MCF 10A (cell line): Measurements from ENCODE around the gene PALMD. TPM values are rescaled to one million over a fixed set of nuclear protein-coding genes. Genes with fewer than 3 reads are reported as not detected.

Experiments
- Bru-seq: library from RNA; stranded (reverse); fragments of 400-500 nt; gene quantifications from one replicate; lab custom pipeline; 2021; lab: Mats Ljungman, UMichigan
- BruChase-seq, 2 experiments: library from RNA; stranded (reverse); fragments of 400-500 nt; gene quantifications; one replicate each; lab custom pipeline; 2021; lab: Mats Ljungman, UMichigan
- BruUV-seq: library from RNA; stranded (reverse); fragments of 400-500 nt; replicated peaks from 2 replicates; lab custom pipeline; 2021; lab: Mats Ljungman, UMichigan
- CTCF ChIA-PET: fragments of 300-600 bp; sonication (Branson Sonifier 250); formaldehyde crosslinking; extraction: SDS; loops from one replicate; lab custom pipeline; 2021; ENCODE audit warnings: antibody characterized with exemption, inconsistent platforms; lab: Yijun Ruan, JAX
- POLR2A ChIA-PET: fragments of 300-600, 350-650 bp; sonication (Branson Sonifier 250); formaldehyde crosslinking; extraction: SDS; loops from one replicate; lab custom pipeline; 2020; ENCODE audit warnings: antibody characterized with exemption, inconsistent platforms; lab: Yijun Ruan, JAX
- DNase-seq: peaks from one replicate; pipeline ENCODE4 v3.0.0-alpha.2; 2018; ENCODE audit not compliant: unreplicated experiment
- H3K27ac Mint-ChIP-seq: one replicate; pipeline ENCODE4 v1.8.0; 2022; ENCODE audit warnings: mild to moderate bottlenecking, low read depth, mixed read lengths; ENCODE audit not compliant: unreplicated experiment
- H3K27me3 Mint-ChIP-seq: one replicate; pipeline ENCODE4 v1.8.0; 2022; ENCODE audit warnings: mixed read lengths; ENCODE audit not compliant: insufficient read depth, unreplicated experiment
- H3K36me3 Mint-ChIP-seq: one replicate; pipeline ENCODE4 v1.8.0; 2022; ENCODE audit warnings: mild to moderate bottlenecking, moderate library complexity, mixed read lengths; ENCODE audit not compliant: insufficient read depth, unreplicated experiment
- H3K4me1 Mint-ChIP-seq: one replicate; pipeline ENCODE4 v1.8.0; 2022; ENCODE audit warnings: mixed read lengths; ENCODE audit not compliant: insufficient read depth, unreplicated experiment
- H3K4me3 Mint-ChIP-seq: one replicate; pipeline ENCODE4 v1.8.0; 2022; ENCODE audit warnings: mild to moderate bottlenecking, moderate library complexity, mixed read lengths; ENCODE audit not compliant: unreplicated experiment
- H3K9me3 Mint-ChIP-seq: one replicate; pipeline ENCODE4 v1.8.0; 2022; ENCODE audit warnings: mixed read lengths; ENCODE audit not compliant: unreplicated experiment
- intact Hi-C: fragments of 100-400 bp; cut with micrococcal nuclease; formaldehyde crosslinking; loops from 2 replicates; pipeline ENCODE4 v1.14.1; 2022
- long read RNA-seq: library from polyadenylated mRNA; stranded (forward); transcript quantifications from one replicate; pipeline ENCODE4 v2.0.0, GENCODE V29; 2022
- total RNA-seq: library from RNA; stranded (reverse); gene quantifications from 2 replicates; pipeline ENCODE4 v1.2.3, GENCODE V29; 2022
- TF ChIP-seq, protein P1 (sequence below): fragments of 200-600 bp; IDR thresholded peaks from one replicate; pipeline ENCODE4 v1.8.0; 2022; ENCODE audit warnings: antibody characterized with exemption, mild to moderate bottlenecking; ENCODE audit not compliant: unreplicated experiment

Gene PALMD, protein sequence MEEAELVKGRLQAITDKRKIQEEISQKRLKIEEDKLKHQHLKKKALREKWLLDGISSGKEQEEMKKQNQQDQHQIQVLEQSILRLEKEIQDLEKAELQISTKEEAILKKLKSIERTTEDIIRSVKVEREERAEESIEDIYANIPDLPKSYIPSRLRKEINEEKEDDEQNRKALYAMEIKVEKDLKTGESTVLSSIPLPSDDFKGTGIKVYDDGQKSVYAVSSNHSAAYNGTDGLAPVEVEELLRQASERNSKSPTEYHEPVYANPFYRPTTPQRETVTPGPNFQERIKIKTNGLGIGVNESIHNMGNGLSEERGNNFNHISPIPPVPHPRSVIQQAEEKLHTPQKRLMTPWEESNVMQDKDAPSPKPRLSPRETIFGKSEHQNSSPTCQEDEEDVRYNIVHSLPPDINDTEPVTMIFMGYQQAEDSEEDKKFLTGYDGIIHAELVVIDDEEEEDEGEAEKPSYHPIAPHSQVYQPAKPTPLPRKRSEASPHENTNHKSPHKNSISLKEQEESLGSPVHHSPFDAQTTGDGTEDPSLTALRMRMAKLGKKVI
- total RNA-seq, result 0.12 and 0.33 TPM in 2 replicates
- percentile 24 among the genes with signal in this experiment for Bru-seq, nascent RNA
- percentile 11 among the genes with signal in this experiment for BruChase-seq, experiment 1, labeled RNA remaining after a 6-hour chase
- percentile 14 among the genes with signal in this experiment for BruChase-seq, experiment 2, labeled RNA remaining after a 2-hour chase
- long read RNA-seq, result 0 reads

DNA sequence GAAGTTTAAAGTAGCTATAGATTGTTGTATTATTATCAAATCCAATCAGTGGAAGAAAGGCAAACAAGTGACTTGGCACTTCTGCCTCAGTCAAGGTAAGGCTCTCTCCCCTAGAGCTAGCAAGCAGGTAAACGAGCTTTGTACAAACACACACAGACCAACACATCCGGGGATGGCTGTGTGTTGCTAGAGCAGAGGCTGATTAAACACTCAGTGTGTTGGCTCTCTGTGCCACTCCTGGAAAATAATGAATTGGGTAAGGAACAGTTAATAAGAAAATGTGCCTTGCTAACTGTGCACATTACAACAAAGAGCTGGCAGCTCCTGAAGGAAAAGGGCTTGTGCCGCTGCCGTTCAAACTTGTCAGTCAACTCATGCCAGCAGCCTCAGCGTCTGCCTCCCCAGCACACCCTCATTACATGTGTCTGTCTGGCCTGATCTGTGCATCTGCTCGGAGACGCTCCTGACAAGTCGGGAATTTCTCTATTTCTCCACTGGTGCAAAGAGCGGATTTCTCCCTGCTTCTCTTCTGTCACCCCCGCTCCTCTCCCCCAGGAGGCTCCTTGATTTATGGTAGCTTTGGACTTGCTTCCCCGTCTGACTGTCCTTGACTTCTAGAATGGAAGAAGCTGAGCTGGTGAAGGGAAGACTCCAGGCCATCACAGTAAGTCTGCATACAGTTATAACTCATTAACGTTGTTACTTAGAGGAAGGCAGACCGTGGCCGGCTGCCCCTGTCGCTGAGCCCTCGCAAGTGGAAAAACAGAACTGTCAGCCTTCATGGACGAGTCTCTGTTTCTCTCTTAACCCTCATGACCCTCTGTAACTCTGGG is at the start of gene PALMD:
Gene PALMD, plus strand, starts transcription at position 415 of the 833 bp plus-strand sequence. Its CDS starts 205 bp downstream, at position 620.
- H3K36me3 Mint-ChIP-seq, result no peaks in the 10 kb centered on the region
- no peaks in the 10 kb centered on the region for H3K27me3 Mint-ChIP-seq
- ChIA-PET POLR2A (interaction anchor here (0.9 to 8.4 kb wide), 23 partner anchors 9 to 151 kb away, joined by 3 to 148 read pairs (median 5); no protein-coding TSS in a partner anchor), CTCF (interaction anchor here (0.5 to 4.7 kb wide), 21 partner anchors 8 to 465 kb away, joined by 3 to 38 read pairs (median 4); no protein-coding TSS in a partner anchor)
- peaks cover 34% of the 10 kb centered on the region for H3K4me1 Mint-ChIP-seq
- no TSS peak for BruUV-seq
- peak within 1 kb of the TSS; percentile 56 for H3K4me3 Mint-ChIP-seq
- peak within 1 kb of the TSS; percentile 46 for H3K27ac Mint-ChIP-seq
- DNase-seq, result peak; percentile 71
- TF ChIP-seq, protein P1, sequence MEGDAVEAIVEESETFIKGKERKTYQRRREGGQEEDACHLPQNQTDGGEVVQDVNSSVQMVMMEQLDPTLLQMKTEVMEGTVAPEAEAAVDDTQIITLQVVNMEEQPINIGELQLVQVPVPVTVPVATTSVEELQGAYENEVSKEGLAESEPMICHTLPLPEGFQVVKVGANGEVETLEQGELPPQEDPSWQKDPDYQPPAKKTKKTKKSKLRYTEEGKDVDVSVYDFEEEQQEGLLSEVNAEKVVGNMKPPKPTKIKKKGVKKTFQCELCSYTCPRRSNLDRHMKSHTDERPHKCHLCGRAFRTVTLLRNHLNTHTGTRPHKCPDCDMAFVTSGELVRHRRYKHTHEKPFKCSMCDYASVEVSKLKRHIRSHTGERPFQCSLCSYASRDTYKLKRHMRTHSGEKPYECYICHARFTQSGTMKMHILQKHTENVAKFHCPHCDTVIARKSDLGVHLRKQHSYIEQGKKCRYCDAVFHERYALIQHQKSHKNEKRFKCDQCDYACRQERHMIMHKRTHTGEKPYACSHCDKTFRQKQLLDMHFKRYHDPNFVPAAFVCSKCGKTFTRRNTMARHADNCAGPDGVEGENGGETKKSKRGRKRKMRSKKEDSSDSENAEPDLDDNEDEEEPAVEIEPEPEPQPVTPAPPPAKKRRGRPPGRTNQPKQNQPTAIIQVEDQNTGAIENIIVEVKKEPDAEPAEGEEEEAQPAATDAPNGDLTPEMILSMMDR, result no peak
- intact Hi-C loops, result no loop called here
- H3K9me3 Mint-ChIP-seq, result no peaks in the 10 kb centered on the region

DNA sequence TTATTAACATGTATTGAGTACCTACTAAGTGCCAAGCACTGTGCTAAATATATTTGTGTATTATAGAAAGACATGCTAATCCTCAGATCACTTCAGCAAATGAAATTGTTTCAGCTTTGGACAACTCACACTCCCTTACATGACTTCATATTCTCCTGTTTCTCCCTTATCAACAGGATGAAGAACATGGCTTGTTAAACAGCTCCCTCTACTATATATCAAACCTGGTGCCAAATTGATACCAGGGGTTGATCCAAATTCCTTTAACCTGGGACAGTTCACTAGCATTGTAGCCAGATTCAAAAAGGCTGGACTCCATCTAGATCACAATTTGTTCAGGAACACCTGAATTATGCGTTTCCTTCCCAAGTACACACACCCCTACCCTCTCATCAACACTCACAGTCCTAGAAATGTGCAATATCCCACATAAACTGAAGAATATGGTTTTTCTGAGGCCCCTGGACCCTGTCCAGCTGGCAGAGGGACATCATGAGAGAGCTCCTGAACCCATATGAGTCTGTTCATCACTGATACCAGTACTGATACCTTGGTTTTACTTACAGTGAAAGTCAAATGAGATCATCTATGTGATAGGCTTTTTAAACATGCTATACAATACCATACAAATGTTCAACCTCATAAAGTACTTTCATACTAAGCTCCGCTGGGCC is 47.0 kb upstream of the PALMD start:
- Mint-ChIP-seq H3K4me1 (peaks cover 12% of the 10 kb centered on the region), H3K9me3 (no peaks in the 10 kb centered on the region), H3K4me3 (no peak overlapping the region), H3K36me3 (no peaks in the 10 kb centered on the region), H3K27ac (no peak overlapping the region), H3K27me3 (no peaks in the 10 kb centered on the region)
- POLR2A ChIA-PET, result no interaction called here
- intact Hi-C loops, result no loop called here
- CTCF ChIA-PET, result interaction anchor here (0.5 kb wide), 1 partner anchor 63 kb away, joined by 4 read pairs; no protein-coding TSS in a partner anchor
- no TSS peak for BruUV-seq
- no peak for DNase-seq
- TF ChIP-seq, protein P1, result no peak

DNA sequence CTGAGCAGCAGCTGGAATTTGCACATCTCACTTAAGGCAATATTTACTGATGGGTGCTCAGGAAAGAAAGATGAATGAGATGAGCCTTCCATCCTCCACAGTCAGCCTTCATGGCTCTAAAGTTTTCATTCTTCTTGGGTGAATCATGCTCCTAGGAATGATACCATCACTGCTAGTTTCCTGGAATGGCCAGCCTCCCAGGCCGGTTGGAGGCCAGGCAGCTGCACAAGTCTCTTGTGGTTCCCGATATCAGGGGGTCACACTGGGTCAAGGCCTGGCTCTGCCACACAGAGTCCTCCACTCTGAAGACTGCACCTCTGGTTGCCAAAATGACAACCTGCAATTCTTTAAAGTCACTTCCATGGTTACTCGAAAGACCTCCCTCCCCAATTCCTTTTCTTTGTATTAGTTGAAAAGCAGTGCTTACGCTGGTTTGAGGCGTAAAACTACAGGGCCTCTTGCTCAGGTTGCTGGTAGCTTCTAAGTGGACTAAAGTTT is 46.2 kb upstream of the PALMD start:
- no TSS peak for BruUV-seq
- POLR2A ChIA-PET, result no interaction called here
- intact Hi-C loops, result no loop called here

More for the DNA sequence above, 46.2 kb upstream of the PALMD start:
- H3K4me3 Mint-ChIP-seq, result no peak overlapping the region
- H3K27ac Mint-ChIP-seq, result no peak overlapping the region
- CTCF ChIA-PET, result interaction anchor here (0.5 kb wide), 1 partner anchor 62 kb away, joined by 4 read pairs; no protein-coding TSS in a partner anchor
- peak; percentile 53 for DNase-seq
- TF ChIP-seq, protein P1, result no peak
- H3K27me3 Mint-ChIP-seq, result no peaks in the 10 kb centered on the region
- H3K4me1 Mint-ChIP-seq, result peaks cover 12% of the 10 kb centered on the region
- H3K9me3 Mint-ChIP-seq, result no peaks in the 10 kb centered on the region
- no peaks in the 10 kb centered on the region for H3K36me3 Mint-ChIP-seq
